ENCODE data around the gene EPHA1. TPM values are rescaled to one million over a fixed set of nuclear protein-coding genes. Genes with fewer than 3 reads are reported as not detected.

EPHA1 gene
- total RNA-seq, 1 donor from 2014 or later, result 2.6 TPM

DNA sequence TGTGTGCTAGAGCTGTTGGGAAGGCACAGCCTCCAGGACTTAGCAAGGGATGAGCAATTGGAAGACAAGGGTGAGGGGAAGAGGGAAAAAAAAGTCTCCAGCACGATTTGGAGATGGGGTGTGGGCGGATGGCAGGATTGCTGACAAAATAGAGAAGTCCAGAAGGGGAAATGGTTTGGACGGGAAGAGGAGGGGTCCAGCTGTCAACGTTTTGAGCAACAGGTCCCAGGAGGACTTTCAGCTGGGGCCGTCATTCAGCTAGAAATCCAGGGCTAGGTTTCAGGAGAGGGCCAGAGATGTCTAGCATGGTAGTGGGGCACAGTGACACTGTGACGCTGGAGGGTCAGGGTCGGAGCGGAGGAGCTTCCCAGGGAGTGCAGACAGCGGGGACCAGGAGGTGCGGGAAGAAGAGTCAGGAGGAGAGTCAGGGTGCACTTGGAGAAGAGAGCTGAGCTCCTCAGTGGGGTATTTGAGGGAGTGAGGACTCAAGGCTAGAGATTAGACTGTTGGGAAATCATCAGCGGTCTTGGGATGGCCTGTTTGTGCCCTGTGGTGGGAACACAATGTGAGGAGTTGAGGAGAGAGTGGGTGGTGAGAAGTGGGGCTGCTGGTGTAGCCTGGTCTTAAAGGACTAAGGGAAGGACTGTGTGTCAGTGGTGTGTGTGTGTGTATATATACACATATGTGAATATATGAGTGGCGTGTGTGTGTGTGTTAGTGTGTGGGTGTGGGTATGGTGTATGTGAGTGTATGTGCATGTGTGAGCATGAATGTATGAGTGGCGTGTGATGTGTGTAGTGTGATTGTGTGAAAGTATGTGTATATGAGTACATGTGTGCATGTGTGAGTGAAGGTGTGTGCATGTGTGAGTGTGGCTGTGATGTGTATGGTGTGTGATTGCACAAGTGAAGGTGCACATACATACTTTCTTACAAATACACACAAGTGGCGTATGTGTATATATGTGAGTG lies 23.7 kb downstream of the EPHA1 start:
- Histone ChIP-seq H3K4me2 (ENCODE audit: low read length) (peak overlapping the region; percentile 97), H2AFZ (ENCODE audit: low read depth, low read length) (no peak overlapping the region), H3K4me3 (ENCODE audit: insufficient read depth, low read depth, low read length) (peak overlapping the region; percentile 91), H3K27me3 (ENCODE audit: insufficient read depth, low read length) (no peaks in the 10 kb centered on the region), H4K20me1 (ENCODE audit: insufficient read depth, low read length) (peaks cover 83% of the 10 kb centered on the region), H3K9me3 (ENCODE audit: insufficient read depth, low read depth, low read length) (no peaks in the 10 kb centered on the region), H3K36me3 (ENCODE audit: insufficient read depth, low read length) (peaks cover 60% of the 10 kb centered on the region), H3K4me1 (ENCODE audit: insufficient read depth, low read length) (peaks cover 48% of the 10 kb centered on the region), H3K27ac (ENCODE audit: low read depth, low read length) (peak overlapping the region; percentile 11), H3K79me2 (ENCODE audit: insufficient read depth, low read length) (peaks cover 96% of the 10 kb centered on the region), H3K9ac (ENCODE audit: low read length) (peak overlapping the region; percentile 99)
- Mint-ChIP-seq H3K4me3 (ENCODE audit: unreplicated experiment) (no peak overlapping the region), H3K4me1 (ENCODE audit: low read depth, unreplicated experiment) (peaks cover 19% of the 10 kb centered on the region), H3K27ac (ENCODE audit: unreplicated experiment) (no peak overlapping the region), H3K27me3 (ENCODE audit: low read depth, unreplicated experiment) (no peaks in the 10 kb centered on the region), H3K36me3 (ENCODE audit: low read depth, unreplicated experiment) (peaks cover 18% of the 10 kb centered on the region), H3K9me3 (ENCODE audit: unreplicated experiment) (peaks cover 2% of the 10 kb centered on the region)
- TF ChIP-seq, protein P1, sequence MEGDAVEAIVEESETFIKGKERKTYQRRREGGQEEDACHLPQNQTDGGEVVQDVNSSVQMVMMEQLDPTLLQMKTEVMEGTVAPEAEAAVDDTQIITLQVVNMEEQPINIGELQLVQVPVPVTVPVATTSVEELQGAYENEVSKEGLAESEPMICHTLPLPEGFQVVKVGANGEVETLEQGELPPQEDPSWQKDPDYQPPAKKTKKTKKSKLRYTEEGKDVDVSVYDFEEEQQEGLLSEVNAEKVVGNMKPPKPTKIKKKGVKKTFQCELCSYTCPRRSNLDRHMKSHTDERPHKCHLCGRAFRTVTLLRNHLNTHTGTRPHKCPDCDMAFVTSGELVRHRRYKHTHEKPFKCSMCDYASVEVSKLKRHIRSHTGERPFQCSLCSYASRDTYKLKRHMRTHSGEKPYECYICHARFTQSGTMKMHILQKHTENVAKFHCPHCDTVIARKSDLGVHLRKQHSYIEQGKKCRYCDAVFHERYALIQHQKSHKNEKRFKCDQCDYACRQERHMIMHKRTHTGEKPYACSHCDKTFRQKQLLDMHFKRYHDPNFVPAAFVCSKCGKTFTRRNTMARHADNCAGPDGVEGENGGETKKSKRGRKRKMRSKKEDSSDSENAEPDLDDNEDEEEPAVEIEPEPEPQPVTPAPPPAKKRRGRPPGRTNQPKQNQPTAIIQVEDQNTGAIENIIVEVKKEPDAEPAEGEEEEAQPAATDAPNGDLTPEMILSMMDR (IDR thresholded peaks at IDR 0.05; ENCODE audit: insufficient read depth, low read depth, low read length), result no peak
- TF ChIP-seq EZH2 (IDR thresholded peaks at IDR 0.05; ENCODE audit: insufficient read depth, low read length), result no peak
- DNase-seq (ENCODE audit: low read depth) (no peak), FAIRE-seq (no peak)

DNA sequence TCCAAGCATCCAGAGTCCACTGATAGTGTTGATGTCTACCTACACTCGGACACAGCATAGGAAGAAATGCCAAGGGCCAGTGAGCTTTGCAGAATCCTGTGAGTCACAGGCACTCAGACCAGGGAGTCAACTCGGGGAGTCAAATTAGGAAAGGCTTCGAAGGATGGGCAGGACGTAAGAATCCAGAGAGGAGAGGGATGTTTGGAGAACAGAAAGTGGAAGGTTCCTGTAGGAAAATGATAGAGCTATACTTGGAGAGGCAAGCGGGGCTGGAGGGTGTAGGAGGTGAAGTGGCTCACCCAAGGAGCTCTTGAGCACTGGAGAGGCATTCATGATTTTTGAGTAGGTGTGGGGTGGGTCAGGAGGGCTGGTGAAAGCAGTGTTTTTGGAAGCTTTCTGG lies 24.5 kb downstream of the EPHA1 start:
- FAIRE-seq (no peak), DNase-seq (ENCODE audit: low read depth) (peak; percentile 56)
- Mint-ChIP-seq H3K9me3 (ENCODE audit: unreplicated experiment) (no peaks in the 10 kb centered on the region), H3K4me1 (ENCODE audit: low read depth, unreplicated experiment) (peaks cover 17% of the 10 kb centered on the region), H3K4me3 (ENCODE audit: unreplicated experiment) (no peak overlapping the region), H3K27ac (ENCODE audit: unreplicated experiment) (no peak overlapping the region), H3K27me3 (ENCODE audit: low read depth, unreplicated experiment) (no peaks in the 10 kb centered on the region), H3K36me3 (ENCODE audit: low read depth, unreplicated experiment) (peaks cover 10% of the 10 kb centered on the region)
- peak overlapping the region; percentile 11 for H3K27ac ChIP-seq (ENCODE audit: low read depth, low read length)
- peak overlapping the region; percentile 99 for H3K9ac ChIP-seq (ENCODE audit: low read length)
- H3K4me1 ChIP-seq (ENCODE audit: insufficient read depth, low read length), result peaks cover 48% of the 10 kb centered on the region
- H3K79me2 ChIP-seq (ENCODE audit: insufficient read depth, low read length), result peaks cover 96% of the 10 kb centered on the region
- no peak for TF ChIP-seq EZH2 (IDR thresholded peaks at IDR 0.05; ENCODE audit: insufficient read depth, low read length)
- TF ChIP-seq, protein P1 (IDR thresholded peaks at IDR 0.05; ENCODE audit: insufficient read depth, low read depth, low read length), result no peak
- H3K9me3 ChIP-seq (ENCODE audit: insufficient read depth, low read depth, low read length), result no peaks in the 10 kb centered on the region
- peaks cover 52% of the 10 kb centered on the region for H3K36me3 ChIP-seq (ENCODE audit: insufficient read depth, low read length)
- H3K4me3 ChIP-seq (ENCODE audit: insufficient read depth, low read depth, low read length), result peak overlapping the region; percentile 91
- H2AFZ ChIP-seq (ENCODE audit: low read depth, low read length), result no peak overlapping the region
- H3K4me2 ChIP-seq (ENCODE audit: low read length), result peak overlapping the region; percentile 97
- no peaks in the 10 kb centered on the region for H3K27me3 ChIP-seq (ENCODE audit: insufficient read depth, low read length)
- peaks cover 75% of the 10 kb centered on the region for H4K20me1 ChIP-seq (ENCODE audit: insufficient read depth, low read length)

GRCh38 chr7:143383642-143383957 lies 25.1 kb downstream of the EPHA1 start:
- Histone ChIP-seq H3K79me2 (ENCODE audit: insufficient read depth, low read length) (peaks cover 96% of the 10 kb centered on the region), H3K27ac (ENCODE audit: low read depth, low read length) (peak overlapping the region; percentile 11), H3K9ac (ENCODE audit: low read length) (peak overlapping the region; percentile 99), H3K4me3 (ENCODE audit: insufficient read depth, low read depth, low read length) (peak overlapping the region; percentile 91), H3K36me3 (ENCODE audit: insufficient read depth, low read length) (peaks cover 47% of the 10 kb centered on the region), H3K4me1 (ENCODE audit: insufficient read depth, low read length) (peaks cover 49% of the 10 kb centered on the region), H4K20me1 (ENCODE audit: insufficient read depth, low read length) (peaks cover 70% of the 10 kb centered on the region), H3K4me2 (ENCODE audit: low read length) (peak overlapping the region; percentile 97), H2AFZ (ENCODE audit: low read depth, low read length) (no peak overlapping the region), H3K9me3 (ENCODE audit: insufficient read depth, low read depth, low read length) (no peaks in the 10 kb centered on the region), H3K27me3 (ENCODE audit: insufficient read depth, low read length) (no peaks in the 10 kb centered on the region)
- Mint-ChIP-seq H3K27ac (ENCODE audit: unreplicated experiment) (no peak overlapping the region), H3K4me1 (ENCODE audit: low read depth, unreplicated experiment) (peaks cover 20% of the 10 kb centered on the region), H3K9me3 (ENCODE audit: unreplicated experiment) (no peaks in the 10 kb centered on the region), H3K36me3 (ENCODE audit: low read depth, unreplicated experiment) (peaks cover 8% of the 10 kb centered on the region), H3K27me3 (ENCODE audit: low read depth, unreplicated experiment) (no peaks in the 10 kb centered on the region), H3K4me3 (ENCODE audit: unreplicated experiment) (no peak overlapping the region)
- FAIRE-seq, result no peak
- TF ChIP-seq, protein P1 (IDR thresholded peaks at IDR 0.05; ENCODE audit: insufficient read depth, low read depth, low read length), result no peak
- no peak for TF ChIP-seq EZH2 (IDR thresholded peaks at IDR 0.05; ENCODE audit: insufficient read depth, low read length)
- DNase-seq (ENCODE audit: low read depth), result no peak

Data from astrocyte (in vitro differentiated cells and primary cell).